Astrocyte of the hippocampus (primary cell): ENCODE results near the gene PCDHB1.
"Not testable (repeated sequence)": the region's sequence is repeated elsewhere in the genome, so short reads cannot be mapped to it uniquely, and the experiment has no call there.

ENCODE experiments used
- DNase-seq: peaks from one replicate; pipeline ENCODE4 v3.0.0; 2011; ENCODE audit warnings: low read depth, low spot score

The PCDHB1 gene

DNA sequence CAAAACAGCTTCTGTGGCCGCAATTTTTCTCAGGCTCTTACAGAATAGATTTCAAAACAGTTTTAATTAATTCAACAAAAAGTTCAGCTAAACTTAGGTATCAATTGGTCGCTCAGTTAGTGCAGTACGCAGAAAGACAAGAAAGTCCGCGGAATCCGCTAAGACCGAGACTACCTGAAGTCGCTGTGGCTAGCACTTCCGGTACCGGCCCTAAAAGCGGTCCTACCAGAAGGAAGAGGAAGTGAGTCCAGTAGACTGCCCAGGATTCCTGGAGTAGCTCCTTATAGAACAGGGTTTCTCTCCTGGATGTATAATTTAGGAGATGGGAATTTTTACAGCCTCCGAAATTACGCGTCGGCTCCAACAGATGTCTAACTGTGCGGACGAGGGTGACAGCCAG, 26.7 kb downstream of the PCDHB1 start:
- no peak for DNase-seq

DNA sequence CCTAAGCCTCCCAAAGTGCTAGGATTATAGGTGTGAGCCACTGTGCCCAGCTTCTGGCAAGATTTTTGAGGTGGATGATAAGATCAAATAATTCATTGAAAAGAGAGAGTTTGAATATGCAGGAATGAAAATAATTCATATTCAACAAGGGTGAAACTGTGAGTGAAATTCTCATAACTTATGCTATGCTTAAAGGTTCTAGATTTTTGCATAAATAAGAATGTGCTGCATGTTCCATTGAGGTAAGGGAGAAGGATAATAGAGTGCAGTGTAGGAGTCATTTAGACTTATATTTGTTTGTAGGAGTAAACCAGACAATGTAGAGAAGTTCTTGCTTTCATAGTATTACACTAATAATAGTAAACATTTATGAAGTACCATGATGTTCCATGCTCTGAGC, 31.1 kb downstream of the PCDHB1 start:
- DNase-seq = no peak

DNA sequence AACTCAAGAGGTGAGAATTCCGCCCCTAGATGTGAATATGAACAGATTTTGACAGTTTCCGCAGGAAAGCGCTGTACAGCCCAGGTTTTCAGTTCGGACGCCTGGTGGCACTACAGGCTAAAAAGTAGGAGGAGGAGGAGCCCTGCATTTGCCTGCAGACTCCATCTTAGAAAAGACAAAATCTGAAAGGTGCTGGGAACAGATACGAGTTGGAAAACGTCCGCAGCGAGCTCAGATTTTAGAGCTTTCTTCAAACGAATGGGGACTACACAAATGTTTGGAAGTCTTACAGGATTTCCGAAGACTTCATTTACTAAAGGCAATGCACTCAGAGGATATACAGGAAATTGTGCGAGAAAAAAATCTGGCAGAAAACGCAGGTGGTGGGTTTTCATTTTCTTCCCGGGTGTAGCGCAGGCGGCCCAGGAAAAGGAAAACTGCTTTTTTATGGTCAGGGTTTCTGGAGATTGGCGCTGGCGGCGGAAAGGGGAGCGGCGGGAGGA, 33.4 kb downstream of the PCDHB1 start:
- DNase-seq = peak; percentile 55

DNA sequence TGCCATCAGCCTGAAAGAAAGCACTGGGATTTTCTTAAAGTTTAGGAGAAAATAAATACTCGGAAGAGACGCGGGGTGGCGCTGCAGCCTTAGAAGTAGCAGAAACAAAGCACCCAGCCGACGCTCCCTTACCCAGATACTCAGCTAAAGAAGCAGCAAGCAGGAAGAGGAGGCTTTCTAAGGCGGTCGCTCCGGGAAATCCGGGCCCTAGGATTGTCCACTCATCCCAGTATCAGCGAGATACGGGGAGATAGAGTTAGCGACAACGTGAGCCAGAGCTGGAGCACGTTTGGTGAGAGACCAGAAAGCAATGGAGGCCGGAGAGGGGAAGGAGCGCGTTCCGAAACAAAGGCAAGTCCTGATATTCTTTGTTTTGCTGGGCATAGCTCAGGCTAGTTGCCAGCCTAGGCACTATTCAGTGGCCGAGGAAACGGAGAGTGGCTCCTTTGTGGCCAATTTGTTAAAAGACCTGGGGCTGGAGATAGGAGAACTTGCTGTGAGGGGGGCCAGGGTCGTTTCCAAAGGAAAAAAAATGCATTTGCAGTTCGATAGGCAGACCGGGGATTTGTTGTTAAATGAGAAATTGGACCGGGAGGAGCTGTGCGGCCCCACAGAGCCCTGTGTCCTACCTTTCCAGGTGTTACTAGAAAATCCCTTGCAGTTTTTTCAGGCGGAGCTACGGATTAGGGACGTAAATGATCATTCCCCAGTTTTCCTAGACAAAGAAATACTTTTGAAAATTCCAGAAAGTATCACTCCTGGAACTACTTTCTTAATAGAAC, 43.5 kb downstream of the PCDHB1 start, which contains the start of gene PCDHB2:
TSS of gene PCDHB2 (plus strand) at position 135 of the 782 bp plus-strand sequence. CDS start at position 311, 176 bp downstream.
- peak; percentile 38 for DNase-seq

DNA sequence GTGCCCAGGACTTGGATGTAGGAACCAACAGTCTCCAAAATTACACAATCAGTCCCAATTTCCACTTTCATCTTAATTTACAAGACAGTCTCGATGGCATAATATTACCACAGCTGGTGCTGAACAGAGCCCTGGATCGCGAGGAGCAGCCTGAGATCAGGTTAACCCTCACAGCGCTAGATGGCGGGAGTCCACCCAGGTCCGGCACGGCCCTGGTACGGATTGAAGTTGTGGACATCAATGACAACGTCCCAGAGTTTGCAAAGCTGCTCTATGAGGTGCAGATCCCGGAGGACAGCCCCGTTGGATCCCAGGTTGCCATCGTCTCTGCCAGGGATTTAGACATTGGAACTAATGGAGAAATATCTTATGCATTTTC, 44.1 kb downstream of the PCDHB1 start:
- DNase-seq = no peak

DNA sequence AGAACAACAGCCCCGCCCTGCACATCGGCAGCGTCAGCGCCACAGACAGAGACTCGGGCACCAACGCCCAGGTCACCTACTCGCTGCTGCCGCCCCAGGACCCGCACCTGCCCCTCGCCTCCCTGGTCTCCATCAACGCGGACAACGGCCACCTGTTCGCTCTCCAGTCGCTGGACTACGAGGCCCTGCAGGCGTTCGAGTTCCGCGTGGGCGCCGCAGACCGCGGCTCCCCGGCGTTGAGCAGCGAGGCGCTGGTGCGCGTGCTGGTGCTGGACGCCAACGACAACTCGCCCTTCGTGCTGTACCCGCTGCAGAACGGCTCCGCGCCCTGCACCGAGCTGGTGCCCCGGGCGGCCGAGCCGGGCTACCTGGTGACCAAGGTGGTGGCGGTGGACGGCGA, 45.0 kb downstream of the PCDHB1 start:
- not testable (repeated sequence) for DNase-seq

DNA sequence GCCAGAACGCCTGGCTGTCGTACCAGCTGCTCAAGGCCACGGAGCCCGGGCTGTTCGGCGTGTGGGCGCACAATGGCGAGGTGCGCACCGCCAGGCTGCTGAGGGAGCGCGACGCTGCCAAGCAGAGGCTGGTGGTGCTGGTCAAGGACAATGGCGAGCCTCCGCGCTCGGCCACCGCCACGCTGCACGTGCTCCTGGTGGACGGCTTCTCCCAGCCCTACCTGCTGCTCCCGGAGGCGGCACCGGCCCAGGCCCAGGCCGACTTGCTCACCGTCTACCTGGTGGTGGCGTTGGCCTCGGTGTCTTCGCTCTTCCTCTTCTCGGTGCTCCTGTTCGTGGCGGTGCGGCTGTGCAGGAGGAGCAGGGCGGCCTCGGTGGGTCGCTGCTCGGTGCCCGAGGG, 45.4 kb downstream of the PCDHB1 start:
- DNase-seq = not testable (repeated sequence)

DNA sequence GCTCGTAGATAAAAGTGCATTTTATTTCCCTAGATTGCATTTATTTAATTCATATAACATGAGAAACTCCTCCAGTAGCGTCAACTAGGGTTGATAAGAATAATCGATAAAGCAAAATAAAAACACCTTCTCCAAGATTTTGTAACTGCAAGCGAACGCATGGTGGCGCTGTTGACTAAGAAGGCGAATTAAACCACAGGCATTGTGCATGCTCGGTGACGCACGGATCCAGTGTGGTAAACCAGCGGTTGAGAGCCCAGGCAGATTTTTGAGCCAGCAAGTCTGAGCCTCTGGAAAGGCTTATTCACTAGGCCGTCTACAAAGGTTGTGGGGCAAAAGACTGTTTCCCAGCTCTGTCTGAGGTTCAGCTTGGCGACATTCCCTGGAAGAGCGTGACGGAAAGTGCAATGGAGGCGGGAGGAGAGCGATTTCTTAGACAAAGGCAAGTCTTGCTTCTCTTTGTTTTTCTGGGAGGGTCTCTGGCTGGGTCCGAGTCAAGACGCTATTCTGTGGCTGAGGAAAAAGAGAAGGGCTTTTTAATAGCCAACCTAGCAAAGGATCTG, 49.1 kb downstream of the PCDHB1 start, which contains the start of gene PCDHB3:
TSS of gene PCDHB3 (plus strand) at position 231 of the 563 bp plus-strand sequence. CDS start at position 408, 177 bp downstream.
- DNase-seq = peak; percentile 18

DNA sequence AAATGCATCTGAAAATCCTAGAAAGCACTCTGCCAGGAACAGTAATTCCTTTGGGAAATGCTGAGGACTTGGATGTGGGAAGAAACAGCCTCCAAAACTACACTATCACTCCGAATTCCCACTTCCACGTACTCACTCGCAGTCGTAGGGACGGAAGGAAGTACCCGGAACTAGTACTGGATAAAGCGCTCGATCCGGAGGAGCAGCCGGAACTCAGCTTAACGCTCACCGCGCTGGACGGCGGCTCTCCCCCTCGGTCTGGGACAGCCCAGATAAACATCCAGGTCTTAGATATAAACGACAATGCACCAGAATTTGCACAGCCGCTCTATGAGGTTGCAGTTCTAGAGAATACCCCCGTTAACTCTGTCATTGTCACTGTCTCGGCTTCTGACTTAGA, 49.9 kb downstream of the PCDHB1 start:
- DNase-seq = no peak

DNA sequence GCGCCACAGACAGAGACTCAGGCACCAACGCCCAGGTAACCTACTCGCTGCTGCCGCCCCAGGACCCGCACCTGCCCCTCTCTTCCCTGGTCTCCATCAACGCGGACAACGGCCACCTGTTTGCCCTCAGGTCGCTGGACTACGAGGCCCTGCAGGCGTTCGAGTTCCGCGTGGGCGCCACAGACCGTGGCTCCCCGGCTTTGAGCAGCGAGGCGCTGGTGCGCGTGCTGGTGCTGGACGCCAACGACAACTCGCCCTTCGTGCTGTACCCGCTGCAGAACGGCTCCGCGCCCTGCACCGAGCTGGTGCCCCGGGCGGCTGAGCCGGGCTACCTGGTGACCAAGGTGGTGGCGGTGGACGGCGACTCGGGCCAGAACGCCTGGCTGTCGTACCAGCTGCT, 50.9 kb downstream of the PCDHB1 start:
- DNase-seq = not testable (repeated sequence)

DNA sequence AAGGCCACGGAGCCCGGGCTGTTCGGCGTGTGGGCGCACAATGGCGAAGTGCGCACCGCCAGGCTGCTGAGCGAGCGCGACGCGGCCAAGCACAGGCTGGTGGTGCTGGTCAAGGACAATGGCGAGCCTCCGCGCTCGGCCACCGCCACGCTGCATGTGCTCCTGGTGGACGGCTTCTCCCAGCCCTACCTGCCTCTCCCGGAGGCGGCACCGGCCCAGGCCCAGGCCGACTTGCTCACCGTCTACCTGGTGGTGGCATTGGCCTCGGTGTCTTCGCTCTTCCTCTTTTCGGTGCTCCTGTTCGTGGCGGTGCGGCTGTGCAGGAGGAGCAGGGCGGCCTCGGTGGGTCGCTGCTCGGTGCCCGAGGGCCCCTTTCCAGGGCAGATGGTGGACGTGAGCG, 51.3 kb downstream of the PCDHB1 start:
- DNase-seq = not testable (repeated sequence)

DNA sequence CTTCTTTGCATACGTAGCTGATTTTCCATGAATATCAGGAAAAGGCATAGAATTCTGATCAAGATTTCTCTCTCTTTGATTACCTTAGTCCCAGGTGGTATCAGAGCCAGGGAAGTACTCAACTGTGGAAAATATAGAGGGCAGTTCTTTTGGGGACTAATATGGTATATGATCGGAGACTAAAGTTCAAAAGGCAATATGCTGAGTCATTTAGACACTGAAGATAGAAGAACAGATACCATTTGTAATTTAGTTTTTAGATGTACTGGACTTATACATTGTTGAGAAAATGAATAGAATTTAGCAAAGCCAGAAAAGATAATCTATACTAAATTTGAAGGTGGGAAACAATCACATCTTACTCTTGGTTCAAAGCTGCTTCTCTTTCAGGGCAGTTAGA, 54.2 kb downstream of the PCDHB1 start:
- DNase-seq = no peak
